Stimulated activated CD4-positive, alpha-beta T cell treated with anti-CD3 and anti-CD28 coated beads, Interleukin-4, amount 100 ng/mL, for 4 hours (primary cell): ENCODE data around the gene TXLNA.
A peak's percentile ranks its signal among the peaks of the same experiment; 100 is the strongest.

Experiments
- DNase-seq, 2 experiments: peaks; one replicate each; pipeline ENCODE4 v3.0.0-alpha.2; 2020

The TXLNA gene

GRCh38 chr1:32215629-32216480 is 36.4 kb downstream of the TXLNA start:
- DNase-seq, result peak; percentile 54

- DNase-seq, result no peak
Observed at GRCh38 chr1:32216566-32216965, 37.1 kb downstream of the TXLNA start.

- no peak for DNase-seq
Observed at GRCh38 chr1:32219022-32219421, 39.5 kb downstream of the TXLNA start.

- DNase-seq, result no peak
Observed at GRCh38 chr1:32220746-32221580, 41.5 kb downstream of the TXLNA start.

GRCh38 chr1:32221581-32221979 is 42.1 kb downstream of the TXLNA start:
- DNase-seq, result no peak

GRCh38 chr1:32221980-32222755 is 42.7 kb downstream of the TXLNA start, which contains the start of the genes EIF3I and TMEM234:
TSS of gene EIF3I (plus strand) at chr1:32222407. CDS start at chr1:32222442, 35 bp downstream.
TSS of gene TMEM234 (minus strand) at chr1:32222353. CDS start at chr1:32222322, 31 bp downstream.
- DNase-seq, result peak; percentile 84 to 93

GRCh38 chr1:32223683-32224082 is 44.2 kb downstream of the TXLNA start:
- no peak for DNase-seq

GRCh38 chr1:32224285-32224684 is 44.8 kb downstream of the TXLNA start:
- DNase-seq, result no peak

- DNase-seq, result no peak
Observed at GRCh38 chr1:32228771-32229170, 49.3 kb downstream of the TXLNA start.

GRCh38 chr1:32231843-32232432 is 52.5 kb downstream of the TXLNA start:
- no peak for DNase-seq

- DNase-seq, result no peak
Observed at GRCh38 chr1:32232558-32233304, 53.3 kb downstream of the TXLNA start.

- no peak for DNase-seq
Observed at GRCh38 chr1:32234792-32235191, 55.3 kb downstream of the TXLNA start.

- DNase-seq, result no peak
Observed at GRCh38 chr1:32239337-32239736, 59.9 kb downstream of the TXLNA start.

- no peak for DNase-seq
Observed at GRCh38 chr1:32239790-32240139, 60.3 kb downstream of the TXLNA start.

GRCh38 chr1:32240140-32240951 is 60.9 kb downstream of the TXLNA start:
- DNase-seq, result peak in 1 of 2 experiments; percentile 45

GRCh38 chr1:32241001-32241763 is 61.7 kb downstream of the TXLNA start:
- no peak for DNase-seq

- DNase-seq, result no peak
Observed at GRCh38 chr1:32242341-32242851, 62.9 kb downstream of the TXLNA start.

- DNase-seq, result no peak
Observed at GRCh38 chr1:32246888-32247273, 67.4 kb downstream of the TXLNA start, which contains the start of gene FAM167B. TSS of gene FAM167B (plus strand) at chr1:32247222. CDS start at chr1:32247422, 200 bp downstream.

GRCh38 chr1:32247452-32247851 is 68.0 kb downstream of the TXLNA start:
- DNase-seq, result no peak
